VCaP (cell line): ENCODE measurements around the gene ADAMTSL2.

Experiments
- H3K27ac ChIP-seq: fragments of 450-650 bp; 2 replicates; pipeline ENCODE4 v1.5.1; 2017
- TF ChIP-seq, protein P1 (sequence below): fragments of 450-650 bp; conservative IDR thresholded peaks from 2 replicates; pipeline ENCODE4 v1.5.1; 2017; ENCODE audit warnings: mild to moderate bottlenecking, moderate library complexity

The ADAMTSL2 gene

GRCh38 chr9:133490865-133491655 lies 43.4 kb upstream of the ADAMTSL2 start:
- TF ChIP-seq, protein P1, sequence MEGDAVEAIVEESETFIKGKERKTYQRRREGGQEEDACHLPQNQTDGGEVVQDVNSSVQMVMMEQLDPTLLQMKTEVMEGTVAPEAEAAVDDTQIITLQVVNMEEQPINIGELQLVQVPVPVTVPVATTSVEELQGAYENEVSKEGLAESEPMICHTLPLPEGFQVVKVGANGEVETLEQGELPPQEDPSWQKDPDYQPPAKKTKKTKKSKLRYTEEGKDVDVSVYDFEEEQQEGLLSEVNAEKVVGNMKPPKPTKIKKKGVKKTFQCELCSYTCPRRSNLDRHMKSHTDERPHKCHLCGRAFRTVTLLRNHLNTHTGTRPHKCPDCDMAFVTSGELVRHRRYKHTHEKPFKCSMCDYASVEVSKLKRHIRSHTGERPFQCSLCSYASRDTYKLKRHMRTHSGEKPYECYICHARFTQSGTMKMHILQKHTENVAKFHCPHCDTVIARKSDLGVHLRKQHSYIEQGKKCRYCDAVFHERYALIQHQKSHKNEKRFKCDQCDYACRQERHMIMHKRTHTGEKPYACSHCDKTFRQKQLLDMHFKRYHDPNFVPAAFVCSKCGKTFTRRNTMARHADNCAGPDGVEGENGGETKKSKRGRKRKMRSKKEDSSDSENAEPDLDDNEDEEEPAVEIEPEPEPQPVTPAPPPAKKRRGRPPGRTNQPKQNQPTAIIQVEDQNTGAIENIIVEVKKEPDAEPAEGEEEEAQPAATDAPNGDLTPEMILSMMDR = no peak
- no peak overlapping the region for H3K27ac ChIP-seq

DNA sequence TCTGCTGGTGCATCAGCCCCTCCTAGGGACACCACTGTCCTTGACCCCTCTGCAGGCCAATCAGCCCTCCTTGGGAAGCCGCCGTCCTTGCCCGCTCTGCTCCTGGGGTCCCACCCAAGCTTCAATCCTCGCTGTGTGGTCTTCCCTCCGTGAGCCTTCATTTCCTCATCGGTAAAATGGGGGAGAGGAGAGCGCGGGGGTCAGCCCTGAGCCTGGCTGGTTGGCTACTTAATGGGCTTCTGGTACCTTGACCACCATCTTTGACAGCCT lies 42.9 kb upstream of the ADAMTSL2 start:
- H3K27ac ChIP-seq = no peak overlapping the region
- TF ChIP-seq, protein P1 = no peak

GRCh38 chr9:133492061-133493021 lies 42.2 kb upstream of the ADAMTSL2 start:
- no peak overlapping the region for H3K27ac ChIP-seq
- TF ChIP-seq, protein P1 = no peak

DNA sequence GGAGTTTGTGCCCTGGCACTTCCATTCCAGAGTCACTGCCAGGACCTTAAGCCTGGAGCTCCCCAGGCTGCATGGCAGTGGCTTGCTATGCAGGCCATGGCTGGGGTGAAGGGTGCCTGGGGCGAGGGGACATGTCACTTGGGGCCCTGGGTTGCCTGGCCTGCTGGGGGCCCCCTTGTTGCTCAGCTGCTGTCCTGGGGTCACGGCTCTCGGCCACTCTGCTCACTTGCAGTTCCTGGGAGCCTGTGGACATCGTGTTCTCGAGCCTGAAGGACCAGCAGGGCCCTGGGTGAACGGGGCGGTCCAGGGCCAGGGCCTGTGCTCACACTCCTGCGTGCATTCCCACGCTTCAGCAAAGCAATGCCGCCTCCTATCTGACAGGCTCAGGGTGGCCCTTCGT lies 41.1 kb upstream of the ADAMTSL2 start:
- TF ChIP-seq, protein P1 = no peak
- H3K27ac ChIP-seq = no peak overlapping the region

- H3K27ac ChIP-seq = no peak overlapping the region
- TF ChIP-seq, protein P1 = no peak
Measured at GRCh38 chr9:133493845-133494540, 40.5 kb upstream of the ADAMTSL2 start.

DNA sequence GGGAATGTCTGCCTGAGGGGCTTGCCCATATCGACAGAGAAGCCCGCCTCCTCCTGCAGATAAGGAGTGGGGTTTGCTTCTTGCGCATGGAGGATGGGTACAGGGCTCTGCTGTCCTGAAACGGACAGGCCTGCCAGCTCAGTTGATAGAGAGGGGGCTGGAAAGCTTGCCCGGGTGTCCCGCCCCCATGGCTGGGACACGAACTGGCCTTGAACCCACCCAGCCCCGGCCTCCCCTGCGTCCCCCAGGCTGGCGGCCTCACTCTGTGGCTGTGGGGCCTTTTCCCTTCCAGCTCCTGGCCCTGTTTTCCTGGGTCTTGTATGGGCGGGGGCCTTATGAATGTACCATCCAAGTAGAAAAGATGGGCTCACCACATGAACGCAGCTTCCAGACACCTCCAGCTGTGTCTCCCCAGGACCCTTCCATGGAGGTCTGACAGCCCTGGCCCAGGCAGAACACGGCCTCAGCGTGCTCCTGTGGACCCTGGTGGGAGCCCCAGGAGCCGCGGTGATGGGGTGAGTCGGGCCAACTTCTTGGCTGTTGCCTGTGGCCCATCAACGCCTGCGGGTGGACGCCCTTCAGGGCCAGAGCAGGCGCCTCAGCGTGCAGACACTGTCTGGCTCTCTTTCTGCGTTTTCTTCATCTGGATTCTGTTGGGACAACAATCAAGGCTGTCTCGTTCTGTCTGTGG lies 39.7 kb upstream of the ADAMTSL2 start:
- H3K27ac ChIP-seq = no peak overlapping the region
- TF ChIP-seq, protein P1 = no peak
